K562 (cell line): ENCODE data around the gene NSMF.

Experiments
- MAFK ChIP-seq: IDR thresholded peaks from 2 replicates; pipeline ENCODE4 v1.6.1; 2011; ENCODE audit warnings: low read length, improper control_type of control experiment
- RAD21 ChIP-seq, 2 experiments: fragments of 250-450 bp in 1 of 2; fragments of 450-650 bp in 1 of 2; sonication (Bioruptor Pico) in 1 of 2; formaldehyde crosslinking in 1 of 2; IDR thresholded peaks in 1 of 2; conservative IDR thresholded peaks in 1 of 2; 2 replicates each; pipeline versions ENCODE4 v1.4.0 to v1.8.0; 2020 to 2022; ENCODE audit warnings: mild to moderate bottlenecking in 2 of 2, moderate library complexity in 1 of 2
- SP1 ChIP-seq: sonication (generic); formaldehyde crosslinking; IDR thresholded peaks from 2 replicates; pipeline ENCODE4 v1.8.1; 2022; ENCODE audit warnings: mild to moderate bottlenecking, missing genetic modification reagents

- TF ChIP-seq RAD21 (CRISPR knock-in tag; conservative IDR thresholded peaks at IDR 0.05 in 1 of 2, IDR thresholded peaks at IDR 0.05 in 1 of 2) (no peak), SP1 (CRISPR knock-in tag) (no peak), MAFK (no peak)
Measured at GRCh38 chr9:137498720-137499150, 39.6 kb upstream of the NSMF start.
